Measurements from ENCODE around the gene FAM228A. TPM values are rescaled to one million over a fixed set of nuclear protein-coding genes. Genes with fewer than 3 reads are reported as not detected.
"Not testable (repeated sequence)": the region's sequence is repeated elsewhere in the genome, so short reads cannot be mapped to it uniquely, and the experiment has no call there.

The FAM228A gene
- total RNA-seq, 1 donor from 2014 or later, result 0.64 TPM

DNA sequence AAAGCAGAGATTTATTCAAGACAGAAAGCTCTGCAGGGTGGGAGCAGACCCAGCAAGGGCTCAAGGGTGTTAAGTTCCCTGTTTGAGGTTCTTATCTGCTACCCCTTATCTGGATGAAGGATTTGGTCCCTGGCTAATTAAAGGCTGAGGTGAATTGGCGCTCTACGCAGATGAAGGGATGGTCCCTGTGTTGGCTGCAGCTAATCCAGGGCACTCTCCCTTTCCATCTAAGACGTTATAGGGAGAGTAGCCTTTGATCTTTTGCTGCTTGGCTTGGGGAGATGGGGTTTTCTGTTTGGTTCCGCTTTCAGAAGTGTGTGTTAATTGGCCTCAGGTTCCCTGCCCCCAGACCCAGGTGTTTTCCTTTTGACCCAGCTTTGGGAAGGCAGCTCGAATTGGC is 17.0 kb downstream of the FAM228A start:
- no peak overlapping the region for H3K4me3 ChIP-seq
- no peaks in the 10 kb centered on the region for H3K4me1 ChIP-seq
- ATAC-seq (no peak), DNase-seq (no peak)
- H3K9me3 ChIP-seq, result no peaks in the 10 kb centered on the region
- no peak overlapping the region for H3K27ac ChIP-seq
- H3K36me3 ChIP-seq, result no peaks in the 10 kb centered on the region
- TF ChIP-seq, protein P1, sequence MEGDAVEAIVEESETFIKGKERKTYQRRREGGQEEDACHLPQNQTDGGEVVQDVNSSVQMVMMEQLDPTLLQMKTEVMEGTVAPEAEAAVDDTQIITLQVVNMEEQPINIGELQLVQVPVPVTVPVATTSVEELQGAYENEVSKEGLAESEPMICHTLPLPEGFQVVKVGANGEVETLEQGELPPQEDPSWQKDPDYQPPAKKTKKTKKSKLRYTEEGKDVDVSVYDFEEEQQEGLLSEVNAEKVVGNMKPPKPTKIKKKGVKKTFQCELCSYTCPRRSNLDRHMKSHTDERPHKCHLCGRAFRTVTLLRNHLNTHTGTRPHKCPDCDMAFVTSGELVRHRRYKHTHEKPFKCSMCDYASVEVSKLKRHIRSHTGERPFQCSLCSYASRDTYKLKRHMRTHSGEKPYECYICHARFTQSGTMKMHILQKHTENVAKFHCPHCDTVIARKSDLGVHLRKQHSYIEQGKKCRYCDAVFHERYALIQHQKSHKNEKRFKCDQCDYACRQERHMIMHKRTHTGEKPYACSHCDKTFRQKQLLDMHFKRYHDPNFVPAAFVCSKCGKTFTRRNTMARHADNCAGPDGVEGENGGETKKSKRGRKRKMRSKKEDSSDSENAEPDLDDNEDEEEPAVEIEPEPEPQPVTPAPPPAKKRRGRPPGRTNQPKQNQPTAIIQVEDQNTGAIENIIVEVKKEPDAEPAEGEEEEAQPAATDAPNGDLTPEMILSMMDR (IDR thresholded peaks at IDR 0.05), result no peak
- no peaks in the 10 kb centered on the region for H3K27me3 ChIP-seq
- intact Hi-C loops (cut with DNase I), result no loop called here

DNA sequence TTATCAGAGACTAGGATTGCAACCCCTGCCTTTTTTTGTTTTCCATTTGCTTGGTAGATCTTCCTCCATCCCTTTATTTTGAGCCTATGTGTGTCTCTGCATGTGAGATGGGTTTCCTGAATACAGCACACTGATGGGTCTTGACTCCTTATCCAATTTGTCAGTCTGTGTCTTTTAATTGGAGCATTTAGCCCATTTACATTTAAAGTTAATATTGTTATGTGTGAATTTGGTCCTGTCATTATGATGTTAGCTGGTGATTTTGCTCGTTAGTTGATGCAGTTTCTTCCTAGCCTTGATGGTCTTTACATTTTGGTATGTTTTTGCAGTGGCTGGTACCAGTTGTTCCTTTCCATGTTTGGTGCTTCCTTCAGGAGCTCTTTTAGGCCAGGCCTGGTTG is 22.4 kb downstream of the FAM228A start:
- H3K4me1 ChIP-seq; DNase-seq; H3K27me3 ChIP-seq; H3K9me3 ChIP-seq; intact Hi-C loops (cut with DNase I); H3K27ac ChIP-seq; H3K36me3 ChIP-seq; H3K4me3 ChIP-seq; ATAC-seq: not testable (repeated sequence)

DNA sequence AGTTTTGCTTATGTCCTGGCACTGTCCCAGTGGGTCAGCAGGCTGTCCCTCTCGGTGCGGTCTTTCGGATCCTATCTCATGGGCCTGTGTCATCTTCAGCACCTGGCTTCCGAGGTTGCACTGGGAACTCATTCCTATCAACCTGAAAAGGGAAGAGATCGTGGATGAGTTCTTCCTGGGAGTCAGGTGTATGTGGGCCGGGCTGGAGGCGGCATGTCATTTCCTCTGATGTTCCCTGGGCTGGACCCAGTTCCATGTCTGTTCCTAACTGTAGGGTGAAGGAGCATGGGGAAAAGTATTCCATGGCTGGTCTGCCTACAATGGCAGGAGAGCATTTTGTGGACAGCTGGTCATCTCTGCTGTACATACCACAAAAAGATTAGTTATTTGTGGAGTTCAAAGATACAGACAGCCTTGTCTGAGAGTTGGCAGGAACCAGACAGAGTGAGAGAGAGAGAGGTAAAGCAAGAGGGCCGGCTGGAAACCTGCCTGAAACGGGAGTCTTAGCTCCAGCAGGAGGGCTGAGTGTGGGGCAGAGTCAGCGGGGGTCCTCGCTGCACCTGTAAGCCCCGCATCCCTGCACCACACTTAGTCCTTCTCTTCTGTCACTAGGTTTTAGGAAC is 25.2 kb downstream of the FAM228A start:
- Histone ChIP-seq H3K4me1 (no peaks in the 10 kb centered on the region), H3K4me3 (no peak overlapping the region), H3K27ac (no peak overlapping the region), H3K36me3 (peaks cover 27% of the 10 kb centered on the region), H3K9me3 (no peaks in the 10 kb centered on the region), H3K27me3 (no peaks in the 10 kb centered on the region)
- TF ChIP-seq, protein P1 (IDR thresholded peaks at IDR 0.05), result no peak
- DNase-seq (no peak), ATAC-seq (no peak)
- intact Hi-C loops (cut with DNase I), result no loop called here

DNA sequence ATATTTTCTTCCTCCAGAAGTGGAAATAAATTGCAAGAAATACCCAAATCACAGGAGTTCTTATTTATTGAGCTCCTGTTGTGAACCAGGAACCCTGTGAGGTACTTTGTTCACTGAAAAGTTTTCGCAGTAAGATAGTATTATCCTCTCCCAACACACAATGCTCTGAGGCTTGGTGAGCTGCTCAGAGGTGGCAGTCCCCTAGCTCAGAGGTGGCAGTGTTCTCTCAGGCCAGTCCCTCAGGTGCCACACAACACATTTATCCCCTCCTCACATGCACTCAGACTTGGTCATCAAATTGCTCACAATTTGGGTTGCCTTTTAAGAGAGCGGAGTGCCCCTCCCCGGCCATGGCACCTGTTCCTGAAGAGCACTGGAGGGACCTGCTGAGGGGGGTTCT is 25.9 kb downstream of the FAM228A start:
- H3K4me3 ChIP-seq, result no peak overlapping the region
- TF ChIP-seq, protein P1 (IDR thresholded peaks at IDR 0.05), result no peak
- no peaks in the 10 kb centered on the region for H3K9me3 ChIP-seq
- DNase-seq (no peak), ATAC-seq (no peak)
- H3K4me1 ChIP-seq, result no peaks in the 10 kb centered on the region
- intact Hi-C loops (cut with DNase I), result no loop called here
- no peaks in the 10 kb centered on the region for H3K27me3 ChIP-seq
- H3K36me3 ChIP-seq, result peaks cover 34% of the 10 kb centered on the region
- no peak overlapping the region for H3K27ac ChIP-seq

DNA sequence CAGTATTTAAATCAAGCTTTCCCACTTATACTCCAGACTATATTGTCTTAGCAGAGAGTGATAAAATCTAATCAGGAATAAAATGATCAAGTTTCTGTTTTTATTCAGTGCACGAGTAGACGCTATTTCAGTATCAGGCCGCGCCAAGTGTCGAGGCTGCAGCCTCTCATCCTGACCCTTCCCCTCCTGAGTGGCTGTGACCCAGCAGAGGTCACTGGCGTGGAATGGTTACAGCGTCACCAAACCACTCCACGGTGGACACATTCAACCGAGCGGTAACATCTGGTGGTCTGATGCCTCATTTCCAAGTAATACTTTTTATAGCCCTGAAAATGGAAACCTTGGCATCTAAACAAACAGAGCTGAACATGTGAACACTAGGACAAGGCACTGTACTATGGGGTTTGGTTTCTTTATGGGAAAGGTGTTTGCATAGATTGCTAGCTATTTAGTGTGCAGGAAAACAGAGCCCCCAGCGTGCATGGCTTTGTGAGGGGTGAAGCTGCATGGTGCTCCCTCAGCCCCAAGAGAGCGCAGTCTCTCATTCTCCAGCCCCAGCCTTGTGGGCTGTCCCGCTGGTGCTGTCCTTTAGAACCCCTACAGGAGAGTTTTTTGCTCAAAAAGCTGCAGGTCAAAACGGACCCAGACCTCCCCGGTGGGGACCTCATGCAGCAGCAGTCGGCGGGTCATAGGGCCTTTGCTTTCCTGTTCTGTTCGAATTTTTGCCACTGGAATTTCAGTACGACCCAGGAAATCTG is 28.4 kb downstream of the FAM228A start:
- ATAC-seq (no peak), DNase-seq (no peak)
- H3K4me3 ChIP-seq, result no peak overlapping the region
- H3K36me3 ChIP-seq, result peaks cover 50% of the 10 kb centered on the region
- no peaks in the 10 kb centered on the region for H3K9me3 ChIP-seq
- H3K27me3 ChIP-seq, result no peaks in the 10 kb centered on the region
- TF ChIP-seq, protein P1 (IDR thresholded peaks at IDR 0.05), result no peak
- H3K27ac ChIP-seq, result no peak overlapping the region
- H3K4me1 ChIP-seq, result no peaks in the 10 kb centered on the region
- intact Hi-C loops (cut with DNase I), result no loop called here

DNA sequence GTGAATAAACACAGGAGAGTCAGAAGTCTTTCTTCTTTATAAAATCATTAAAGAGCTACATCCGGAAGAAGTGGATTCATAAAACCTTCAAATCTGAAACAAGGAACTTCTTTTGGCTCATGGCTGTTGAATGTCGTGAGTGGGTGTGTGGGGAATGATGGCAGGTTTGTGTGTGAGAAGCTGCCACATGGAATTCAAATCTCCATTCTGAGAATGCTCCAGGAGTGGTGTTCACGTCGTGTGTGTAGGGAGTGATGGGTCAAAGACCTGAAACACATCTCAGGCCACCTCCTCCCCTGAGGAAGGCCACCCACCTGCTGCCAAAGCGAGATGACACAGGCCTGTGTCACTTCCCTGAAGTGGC is 28.9 kb downstream of the FAM228A start:
- no peaks in the 10 kb centered on the region for H3K27me3 ChIP-seq
- H3K27ac ChIP-seq, result no peak overlapping the region
- ATAC-seq (no peak), DNase-seq (no peak)
- H3K9me3 ChIP-seq, result no peaks in the 10 kb centered on the region
- intact Hi-C loops (cut with DNase I), result no loop called here
- H3K4me1 ChIP-seq, result no peaks in the 10 kb centered on the region
- peaks cover 56% of the 10 kb centered on the region for H3K36me3 ChIP-seq
- H3K4me3 ChIP-seq, result no peak overlapping the region
- TF ChIP-seq, protein P1 (IDR thresholded peaks at IDR 0.05), result no peak

Data from upper lobe of right lung (tissue), 1 donor.